Muscle of back (tissue), 11 donors: ENCODE data around the gene DLG2. TPM values are rescaled to one million over a fixed set of nuclear protein-coding genes. Genes with fewer than 3 reads are reported as not detected.
"Not testable (repeated sequence)": the region's sequence is repeated elsewhere in the genome, so short reads cannot be mapped to it uniquely, and the experiment has no call there.

Source experiments
- DNase-seq, 3 donors: peaks; one replicate each; pipeline versions ENCODE4 v3.0.0 to v3.0.0-alpha.2; 2013
- polyA plus RNA-seq, 10 donors: library from polyadenylated mRNA; unstranded; fragments of 120-200 nt; gene quantifications; one replicate each; pipeline ENCODE4 v1.2.1, GENCODE V29; 2013; ENCODE audit not compliant: insufficient read length in 10 of 10

DLG2 gene
- polyA plus RNA-seq, 10 donors, result 7.0 to 15.2 (median 10.4) TPM

- peak in 1 of 3 donors; percentile 7 for DNase-seq
These were observed 162.9 kb downstream of the DLG2 start for GRCh38 chr11:85464283-85464682.

- no peak for DNase-seq
These were observed 167.8 kb downstream of the DLG2 start for GRCh38 chr11:85459304-85459703.

- no peak for DNase-seq
These were observed 182.7 kb downstream of the DLG2 start for GRCh38 chr11:85444479-85444878.

GRCh38 chr11:85440273-85440672 lies 186.9 kb downstream of the DLG2 start:
- no peak for DNase-seq

GRCh38 chr11:85438328-85438727 lies 188.8 kb downstream of the DLG2 start:
- no peak for DNase-seq

- DNase-seq, result no peak
These were observed 195.8 kb downstream of the DLG2 start for GRCh38 chr11:85431319-85431718.

GRCh38 chr11:85423794-85424193 lies 203.3 kb downstream of the DLG2 start:
- DNase-seq, result no peak

- DNase-seq, result peak; percentile 15 to 29 (median 22)
These were observed 203.8 kb downstream of the DLG2 start for GRCh38 chr11:85423316-85423715.

- no peak for DNase-seq
These were observed 213.0 kb downstream of the DLG2 start for GRCh38 chr11:85414175-85414574.

- DNase-seq, result peak in 2 of 3 donors; percentile 0 to 14
These were observed 219.5 kb downstream of the DLG2 start for GRCh38 chr11:85407648-85408047.

- DNase-seq, result no peak
These were observed 220.3 kb downstream of the DLG2 start for GRCh38 chr11:85406841-85407240.

- no peak for DNase-seq
These were observed 220.8 kb downstream of the DLG2 start for GRCh38 chr11:85406316-85406715.

- not testable (repeated sequence) for DNase-seq
These were observed 231.6 kb downstream of the DLG2 start for GRCh38 chr11:85395515-85396055.

- no peak for DNase-seq
These were observed 232.9 kb downstream of the DLG2 start for GRCh38 chr11:85394283-85394682.

GRCh38 chr11:85391141-85391540 lies 236.0 kb downstream of the DLG2 start:
- DNase-seq, result no peak

GRCh38 chr11:85385547-85385946 lies 241.6 kb downstream of the DLG2 start:
- peak; percentile 79 to 86 (median 80) for DNase-seq

GRCh38 chr11:85385111-85385510 lies 242.0 kb downstream of the DLG2 start:
- DNase-seq, result peak in 1 of 3 donors; percentile 26

GRCh38 chr11:85379066-85379465 lies 248.1 kb downstream of the DLG2 start:
- no peak for DNase-seq

GRCh38 chr11:85377901-85378300 lies 249.2 kb downstream of the DLG2 start:
- DNase-seq, result peak; percentile 17 to 47 (median 20)

GRCh38 chr11:85359859-85360258 lies 267.3 kb downstream of the DLG2 start:
- no peak for DNase-seq

- DNase-seq, result no peak
These were observed 271.2 kb downstream of the DLG2 start for GRCh38 chr11:85355921-85356320.

- DNase-seq, result not testable (repeated sequence)
These were observed 277.6 kb downstream of the DLG2 start for GRCh38 chr11:85349539-85349938.

- DNase-seq, result no peak
These were observed 278.2 kb downstream of the DLG2 start for GRCh38 chr11:85348945-85349344.

GRCh38 chr11:85347291-85347690 lies 279.9 kb downstream of the DLG2 start:
- DNase-seq, result no peak
